ENCODE data around the gene NOP53.
"Not testable (repeated sequence)": the region's sequence is repeated elsewhere in the genome, so short reads cannot be mapped to it uniquely, and the experiment has no call there.

Gene NOP53

DNA sequence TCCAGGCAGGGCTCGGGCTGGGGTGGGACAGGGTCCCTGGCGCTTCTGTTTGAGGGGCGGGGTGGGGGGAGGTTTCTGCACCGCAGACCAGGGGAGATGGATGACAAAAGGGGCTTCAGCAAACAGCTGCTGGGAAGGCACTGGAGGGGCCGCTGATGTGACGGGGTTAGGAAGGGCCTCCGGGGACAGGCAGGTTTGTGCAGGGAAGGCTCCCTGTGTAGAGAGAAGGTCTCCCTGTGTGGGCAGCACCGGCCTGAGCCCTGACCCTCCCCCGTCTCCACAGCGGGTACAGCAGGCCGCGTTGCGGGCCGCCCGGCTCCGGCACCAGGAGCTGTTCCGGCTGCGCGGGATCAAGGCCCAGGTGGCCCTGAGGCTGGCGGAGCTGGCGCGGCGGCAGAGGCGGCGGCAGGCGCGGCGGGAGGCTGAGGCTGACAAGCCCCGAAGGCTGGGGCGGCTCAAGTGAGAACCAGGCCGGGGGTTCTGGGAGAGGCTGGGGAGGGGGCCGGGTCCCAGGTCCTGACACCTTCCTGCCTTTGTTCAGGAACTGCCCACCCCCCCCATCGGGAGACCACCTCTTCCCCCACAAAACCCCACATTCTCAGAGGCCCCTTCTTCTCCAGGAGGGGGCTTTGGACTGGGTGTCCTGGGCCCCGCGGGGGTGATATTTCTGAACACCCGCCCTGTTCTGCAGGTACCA, 9.9 kb downstream of the NOP53 start:
- DNase-seq, result no peak

DNA sequence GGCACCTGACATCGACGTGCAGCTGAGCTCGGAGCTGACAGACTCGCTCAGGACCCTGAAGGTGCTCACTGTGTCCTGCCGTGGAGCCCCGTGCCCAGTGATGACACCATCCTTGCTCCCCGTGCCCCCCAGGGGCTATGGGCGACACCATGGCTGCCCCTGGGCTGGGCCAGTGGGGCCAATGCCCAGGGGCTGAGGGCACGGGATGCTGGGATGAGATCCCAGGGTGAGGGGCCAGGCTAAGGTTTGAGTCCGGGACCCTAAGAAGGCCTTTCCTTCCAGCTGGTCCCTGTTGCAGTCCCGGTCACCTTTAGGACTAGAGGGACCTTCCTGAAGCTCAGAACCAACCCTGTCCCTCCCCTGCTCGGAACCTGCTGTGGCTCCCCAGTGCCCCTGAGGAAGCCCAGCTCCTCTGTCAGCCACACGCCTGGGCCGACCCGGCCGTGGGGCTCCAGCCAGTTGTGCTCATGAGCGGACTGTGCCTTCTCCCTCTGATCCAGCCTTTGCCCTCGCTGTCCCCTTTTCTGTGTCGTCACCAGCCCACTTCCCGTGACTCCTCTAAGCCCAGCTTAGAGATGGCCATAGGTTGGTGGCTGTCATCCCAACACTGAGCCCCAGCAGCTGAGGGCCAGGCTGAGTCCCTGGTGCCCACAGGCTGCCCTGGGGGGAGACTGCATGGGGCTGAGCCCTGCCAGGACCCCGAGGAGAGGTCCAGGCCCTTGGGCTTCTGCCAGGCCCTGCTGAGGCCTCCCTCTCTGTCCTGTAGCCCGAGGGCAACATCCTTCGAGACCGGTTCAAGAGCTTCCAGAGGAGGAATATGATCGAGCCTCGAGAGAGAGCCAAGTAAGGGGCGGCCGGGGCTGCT, 10.6 kb downstream of the NOP53 start:
- DNase-seq, result no peak

- DNase-seq, result no peak
These were observed 11.2 kb downstream of the NOP53 start for GRCh38 chr19:47756627-47756929.

GRCh38 chr19:47756953-47757608, 11.7 kb downstream of the NOP53 start:
- no peak for DNase-seq

DNA sequence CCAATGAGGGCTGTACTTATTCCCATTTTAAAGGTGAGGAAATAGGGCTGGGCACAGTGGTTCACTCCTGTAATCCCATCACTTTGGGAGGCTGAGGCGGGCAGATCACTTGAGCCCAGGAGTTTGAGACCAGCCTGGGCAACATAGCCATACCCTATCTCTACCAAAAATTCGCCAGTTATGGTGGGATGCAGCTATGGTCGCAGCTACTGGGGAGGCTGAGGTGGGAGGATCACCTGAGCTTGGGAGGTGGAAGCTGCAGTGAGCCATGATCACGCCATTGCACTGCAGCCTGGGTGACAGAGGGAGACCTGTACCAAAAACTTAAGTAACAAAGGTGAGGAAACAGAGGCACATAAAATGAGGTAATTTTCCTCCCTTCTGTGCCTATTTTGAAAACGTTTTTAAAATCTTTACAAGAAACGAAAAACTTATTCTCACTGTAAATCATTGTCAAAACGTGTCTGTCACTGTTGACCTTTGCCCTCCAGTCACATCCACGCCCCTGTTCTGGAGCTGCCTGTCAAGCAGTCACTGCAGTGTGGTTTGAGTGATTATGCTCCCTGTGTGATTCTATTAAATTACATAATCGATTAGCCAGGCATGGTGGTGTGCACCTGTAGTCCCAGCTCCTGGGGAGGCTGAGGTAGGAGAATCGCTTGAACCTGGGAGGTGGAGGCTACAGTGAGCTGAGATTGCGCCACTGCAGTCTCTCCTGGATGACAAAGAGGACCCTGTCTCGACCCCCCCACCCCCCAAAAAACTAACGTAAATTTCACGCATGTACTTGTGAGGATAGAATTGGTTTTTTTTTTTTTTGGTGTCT, 12.5 kb downstream of the NOP53 start:
- no peak for DNase-seq

DNA sequence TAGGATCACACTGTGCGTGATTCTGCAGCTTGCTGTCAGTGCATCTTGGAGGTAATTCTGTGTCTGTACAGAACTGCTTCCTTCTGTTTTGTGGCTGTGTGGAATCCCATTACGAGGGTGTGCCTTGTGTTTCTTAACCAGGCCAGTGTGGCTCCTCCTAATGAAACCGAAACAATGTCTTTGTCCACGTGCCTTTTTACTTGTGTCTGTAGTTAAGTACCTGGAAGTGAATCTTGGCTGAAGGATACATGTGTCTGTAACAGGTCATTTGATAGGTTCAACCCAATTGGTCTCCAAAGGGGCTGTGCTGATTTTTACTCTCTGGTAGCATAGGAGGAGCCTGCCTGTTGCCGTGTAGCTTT, 13.1 kb downstream of the NOP53 start:
- DNase-seq, result no peak

GRCh38 chr19:47760632-47760999, 15.3 kb downstream of the NOP53 start:
- no peak for DNase-seq

GRCh38 chr19:47761566-47761965, 16.2 kb downstream of the NOP53 start:
- DNase-seq, result no peak

GRCh38 chr19:47762151-47762550, 16.8 kb downstream of the NOP53 start:
- no peak for DNase-seq

- no peak for DNase-seq
These were observed 17.4 kb downstream of the NOP53 start for GRCh38 chr19:47762615-47763308.

- DNase-seq, result not testable (repeated sequence)
These were observed 19.4 kb downstream of the NOP53 start for GRCh38 chr19:47764705-47765104.

- DNase-seq, result peak; percentile 50
These were observed 20.4 kb downstream of the NOP53 start for GRCh38 chr19:47765523-47766358.

GRCh38 chr19:47766359-47766620, 20.9 kb downstream of the NOP53 start:
- no peak for DNase-seq

DNA sequence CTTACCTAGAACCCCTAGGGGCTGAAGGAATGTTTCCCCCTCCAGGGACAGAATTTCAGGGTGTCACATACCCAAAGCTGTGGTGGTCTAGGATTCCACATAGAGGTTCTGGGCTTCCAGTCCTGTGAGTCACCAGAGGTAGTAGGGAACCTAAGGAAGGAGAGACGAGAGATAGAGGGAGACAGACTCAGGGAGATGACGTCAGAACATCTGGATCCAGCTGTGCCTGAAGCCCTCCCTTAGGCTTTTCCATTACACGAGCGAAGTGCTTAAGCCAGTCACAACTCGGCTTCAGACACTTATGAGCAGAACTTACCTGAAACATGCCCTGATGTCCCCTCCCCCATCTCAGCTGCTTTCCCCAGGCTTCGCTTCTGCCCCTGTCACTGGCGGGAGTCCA, 21.3 kb downstream of the NOP53 start:
- peak; percentile 24 for DNase-seq

- no peak for DNase-seq
These were observed 22.0 kb downstream of the NOP53 start for GRCh38 chr19:47767349-47767748.

DNA sequence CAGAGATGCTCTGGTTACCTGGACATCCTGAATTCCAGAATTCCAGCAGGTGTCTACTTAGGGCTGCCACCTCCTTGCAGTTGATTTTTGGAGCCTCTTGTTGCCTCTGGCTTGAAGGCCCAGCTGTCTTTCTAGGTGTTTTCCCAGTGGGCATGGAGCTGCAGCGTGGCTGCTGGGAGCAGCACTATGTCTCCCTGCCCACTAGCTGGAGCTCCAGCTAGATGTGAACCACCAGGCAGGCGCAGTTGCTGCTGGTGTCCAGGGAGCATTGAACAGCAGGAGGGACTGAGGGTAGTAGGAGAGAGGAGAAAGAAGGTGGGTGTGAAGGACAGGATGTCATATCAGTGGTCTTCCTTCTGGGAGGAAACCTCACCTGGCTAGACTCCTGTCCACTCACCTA, 23.3 kb downstream of the NOP53 start:
- no peak for DNase-seq

GRCh38 chr19:47769534-47769933, 24.2 kb downstream of the NOP53 start:
- DNase-seq, result no peak

GRCh38 chr19:47771291-47771690, 25.9 kb downstream of the NOP53 start:
- not testable (repeated sequence) for DNase-seq

GRCh38 chr19:47776568-47776967, 31.2 kb downstream of the NOP53 start:
- no peak for DNase-seq

DNA sequence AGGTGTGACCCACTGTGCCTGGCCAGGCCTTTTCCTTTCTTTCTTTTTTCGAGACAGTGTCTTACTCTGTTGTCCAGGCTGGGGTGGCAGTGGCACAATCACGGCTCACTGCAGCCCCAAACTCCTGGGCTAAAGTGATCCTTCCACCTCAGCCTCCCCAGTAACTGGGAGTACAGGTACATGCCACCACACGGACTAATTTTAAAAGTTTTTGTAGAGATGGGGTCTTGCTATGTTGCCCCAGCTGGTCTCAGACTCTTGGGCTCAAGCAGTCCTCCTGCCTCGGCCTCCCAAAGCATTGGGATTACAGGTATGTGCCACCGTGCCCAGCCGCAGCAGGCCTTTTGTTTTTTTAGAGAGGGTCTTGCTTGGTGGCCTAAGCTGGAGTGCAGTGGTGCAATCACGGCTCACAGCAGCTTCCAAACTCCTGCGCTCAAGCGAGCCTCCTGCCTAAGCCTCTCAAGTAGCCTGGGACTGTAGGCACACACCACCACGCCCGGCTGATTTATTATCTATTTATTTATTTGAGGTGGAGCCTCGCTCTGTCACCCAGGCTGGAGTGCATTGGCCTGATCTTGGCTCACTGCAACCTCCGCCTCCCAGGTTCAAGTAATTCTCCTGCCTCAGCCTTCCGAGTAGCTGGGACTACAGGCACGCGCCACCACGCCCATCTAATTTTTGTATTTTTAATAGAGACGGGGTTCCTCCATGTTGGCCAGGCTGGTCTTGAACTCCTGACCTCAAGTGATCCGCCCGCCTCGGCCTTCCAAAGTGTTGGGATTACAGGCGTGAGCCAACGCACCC, 32.1 kb downstream of the NOP53 start:
- not testable (repeated sequence) for DNase-seq
